Measurements from ENCODE around the gene KAZN.

Gene KAZN

DNA sequence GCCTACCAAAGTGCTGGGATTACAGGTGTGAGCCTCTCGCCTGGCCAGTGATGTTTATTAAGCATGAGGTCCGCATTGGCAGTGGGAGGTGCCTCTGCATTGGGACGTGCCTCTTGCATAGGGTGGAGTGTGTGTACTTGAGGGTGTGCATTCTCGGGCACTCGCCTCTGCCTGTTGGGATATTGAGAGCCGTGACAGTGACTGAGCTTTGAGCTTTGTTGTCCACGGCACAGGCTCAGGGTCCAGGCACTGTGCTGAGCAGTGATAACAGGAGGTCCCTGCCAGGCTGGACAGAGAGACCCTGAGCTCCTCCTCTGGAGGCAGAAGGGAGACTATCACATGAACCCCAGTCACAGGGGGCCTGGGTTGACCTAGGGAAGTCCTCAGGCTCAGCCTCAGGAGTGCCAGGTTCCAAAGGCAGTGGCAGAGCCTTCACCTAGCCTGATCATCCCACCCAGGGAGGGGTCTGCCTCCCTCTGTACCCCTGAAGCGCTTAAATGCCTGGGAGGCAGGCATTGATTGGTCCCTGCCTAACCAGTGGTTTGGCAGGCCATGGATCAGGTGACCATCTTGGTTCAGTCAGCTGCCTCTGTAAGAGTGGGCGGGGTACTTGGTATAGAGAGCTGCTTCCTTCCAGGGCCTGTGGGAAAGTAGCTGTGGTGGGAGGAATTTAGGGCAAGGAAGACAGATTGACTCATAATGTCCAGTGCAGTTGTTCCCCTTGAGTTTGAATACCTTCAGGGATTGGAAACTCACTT is 341.2 kb downstream of the KAZN start:
- H3K4me2 ChIP-seq (ENCODE audit: low read length, poor library complexity, severe bottlenecking): no peak overlapping the region
- no peak overlapping the region for H2BK5ac ChIP-seq (ENCODE audit: low read depth, low read length, poor library complexity, severe bottlenecking)
- peak overlapping the region; percentile 70 to 85 for H3K18ac ChIP-seq (ENCODE audit: low read depth in 1 of 2, low read length in 2 of 2)
- H2AFZ ChIP-seq (ENCODE audit: low read depth, low read length): no peak overlapping the region
- peak overlapping the region; percentile 89 to 98 for H2BK12ac ChIP-seq (ENCODE audit: low read length in 2 of 2)
- peak overlapping the region in 1 of 2 experiments; percentile 83 for H3K14ac ChIP-seq (ENCODE audit: low read length in 2 of 2)
- peak; percentile 84 for DNase-seq
- no peak overlapping the region for H3K4me3 ChIP-seq (ENCODE audit: insufficient read depth in 1 of 2, low read depth in 1 of 2, low read length in 2 of 2)
- peaks cover 44% of the 10 kb centered on the region for H3K4me1 ChIP-seq (ENCODE audit: control insufficient read depth, insufficient read depth, low read depth, low read length)
- H2AK5ac ChIP-seq (ENCODE audit: low read length, severe bottlenecking): peak overlapping the region; percentile 92
- 87% methylated on average over 9 of the region's 9 CpGs for WGBS
- peak overlapping the region; percentile 98 for H4K8ac ChIP-seq (ENCODE audit: low read length)
- H3K23ac ChIP-seq (ENCODE audit: low read length in 2 of 2): no peak overlapping the region
- no peaks in the 10 kb centered on the region for H3K27me3 ChIP-seq (ENCODE audit: control insufficient read depth in 1 of 2, insufficient read depth in 1 of 2, low read length in 2 of 2)
- peak overlapping the region; percentile 81 for H2BK120ac ChIP-seq (ENCODE audit: low read depth, low read length)
- H3K27ac ChIP-seq (ENCODE audit: low read length, poor library complexity, severe bottlenecking): no peak overlapping the region
- H3K79me1 ChIP-seq (replicated peaks; ENCODE audit: low read length, poor library complexity, severe bottlenecking): peaks cover 48% of the 10 kb centered on the region
- peak overlapping the region; percentile 26 for H2BK15ac ChIP-seq (ENCODE audit: low read depth, poor library complexity, severe bottlenecking)
- H3K9ac ChIP-seq (ENCODE audit: low read length): no peak overlapping the region
- peak overlapping the region; percentile 97 for H4K91ac ChIP-seq (ENCODE audit: low read length)
- peak overlapping the region; percentile 12 to 80 for H3K4ac ChIP-seq (ENCODE audit: low read depth in 1 of 2, low read length in 2 of 2)
- no peaks in the 10 kb centered on the region for H3K9me3 ChIP-seq (ENCODE audit: control insufficient read depth, low read length)
- peaks cover 0 to 16% of the 10 kb centered on the region in 2 experiments for H3K36me3 ChIP-seq (ENCODE audit: control insufficient read depth in 1 of 2, insufficient read depth in 2 of 2, low read depth in 1 of 2, low read length in 2 of 2)

DNA sequence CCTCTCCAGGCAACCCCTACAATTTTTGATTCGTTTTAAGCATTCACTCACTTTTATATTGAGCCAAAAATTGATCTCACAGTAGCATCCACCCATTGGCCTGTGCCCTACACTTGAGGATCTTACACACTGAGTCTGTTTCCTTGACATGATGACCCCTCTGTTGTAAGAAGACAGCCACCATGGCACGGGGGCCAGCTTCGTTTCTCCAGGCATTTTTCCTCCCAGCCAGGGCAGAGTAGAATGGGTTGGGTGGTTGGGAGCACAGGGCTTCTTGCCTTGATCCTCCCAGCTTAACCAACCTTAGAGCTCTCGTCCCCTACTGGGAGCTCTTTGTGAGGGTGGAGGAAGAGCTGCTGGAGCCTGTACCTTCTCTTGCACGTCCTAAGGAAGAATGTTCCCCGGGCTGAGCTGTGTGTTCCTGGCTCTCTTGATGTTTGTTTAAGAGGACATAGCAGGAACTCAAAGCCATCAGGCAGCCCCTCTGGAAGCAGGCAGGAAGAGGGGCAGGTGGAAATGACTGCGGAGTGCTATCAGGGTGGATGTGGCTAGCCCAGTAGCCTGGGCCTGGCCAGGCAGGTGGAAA is 341.9 kb downstream of the KAZN start:
- Histone ChIP-seq H2BK5ac (ENCODE audit: low read depth, low read length, poor library complexity, severe bottlenecking) (no peak overlapping the region), H3K4me3 (ENCODE audit: insufficient read depth in 1 of 2, low read depth in 1 of 2, low read length in 2 of 2) (no peak overlapping the region), H3K36me3 (ENCODE audit: control insufficient read depth in 1 of 2, insufficient read depth in 2 of 2, low read depth in 1 of 2, low read length in 2 of 2) (peaks cover 0 to 15% of the 10 kb centered on the region in 2 experiments), H2AK5ac (ENCODE audit: low read length, severe bottlenecking) (peak overlapping the region; percentile 71), H3K4me1 (ENCODE audit: control insufficient read depth, insufficient read depth, low read depth, low read length) (peaks cover 50% of the 10 kb centered on the region), H4K8ac (ENCODE audit: low read length) (peak overlapping the region; percentile 85), H3K9ac (ENCODE audit: low read length) (no peak overlapping the region), H3K27ac (ENCODE audit: low read length, poor library complexity, severe bottlenecking) (no peak overlapping the region), H2AFZ (ENCODE audit: low read depth, low read length) (no peak overlapping the region), H2BK15ac (ENCODE audit: low read depth, poor library complexity, severe bottlenecking) (peak overlapping the region; percentile 5), H3K14ac (ENCODE audit: low read length in 2 of 2) (peak overlapping the region in 1 of 2 experiments; percentile 83), H3K79me1 (replicated peaks; ENCODE audit: low read length, poor library complexity, severe bottlenecking) (peaks cover 45% of the 10 kb centered on the region), H2BK12ac (ENCODE audit: low read length in 2 of 2) (peak overlapping the region; percentile 88 to 91), H3K9me3 (ENCODE audit: control insufficient read depth, low read length) (no peaks in the 10 kb centered on the region), H3K27me3 (ENCODE audit: control insufficient read depth in 1 of 2, insufficient read depth in 1 of 2, low read length in 2 of 2) (no peaks in the 10 kb centered on the region), H4K91ac (ENCODE audit: low read length) (peak overlapping the region; percentile 97), H3K4ac (ENCODE audit: low read depth in 1 of 2, low read length in 2 of 2) (peak overlapping the region in 1 of 2 experiments; percentile 90), H2BK120ac (ENCODE audit: low read depth, low read length) (peak overlapping the region; percentile 81), H3K4me2 (ENCODE audit: low read length, poor library complexity, severe bottlenecking) (no peak overlapping the region), H3K18ac (ENCODE audit: low read depth in 1 of 2, low read length in 2 of 2) (peak overlapping the region; percentile 9 to 61), H3K23ac (ENCODE audit: low read length in 2 of 2) (no peak overlapping the region)
- WGBS: 64% methylated on average over 6 of the region's 7 CpGs
- DNase-seq: no peak

DNA sequence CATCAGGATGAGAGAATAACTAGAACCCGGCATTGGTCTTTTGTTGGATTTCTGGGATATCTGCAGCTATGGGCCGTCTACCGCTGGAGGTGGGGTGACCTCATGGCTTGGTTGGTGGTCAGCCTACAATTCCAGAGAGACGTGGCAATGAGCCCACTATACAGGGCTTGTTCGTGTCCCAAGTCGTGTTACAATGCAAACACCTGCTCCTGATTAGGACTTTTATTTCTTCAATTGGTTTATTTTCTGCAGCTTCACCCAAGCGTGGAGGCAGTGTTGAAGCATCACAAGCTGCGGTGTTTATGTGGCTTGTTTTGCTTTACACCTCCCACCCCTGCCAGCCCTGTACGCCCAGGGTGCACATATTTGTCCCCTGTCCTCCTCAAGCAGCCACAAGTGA is 343.4 kb downstream of the KAZN start:
- peak overlapping the region; percentile 71 to 76 for H3K4ac ChIP-seq (ENCODE audit: low read depth in 1 of 2, low read length in 2 of 2)
- no peak overlapping the region for H2BK5ac ChIP-seq (ENCODE audit: low read depth, low read length, poor library complexity, severe bottlenecking)
- WGBS: 89% methylated on average over 9 of the region's 9 CpGs
- peak overlapping the region; percentile 59 for H4K8ac ChIP-seq (ENCODE audit: low read length)
- peak overlapping the region; percentile 87 to 98 for H2BK12ac ChIP-seq (ENCODE audit: low read length in 2 of 2)
- no peak overlapping the region for H2BK120ac ChIP-seq (ENCODE audit: low read depth, low read length)
- H3K4me1 ChIP-seq (ENCODE audit: control insufficient read depth, insufficient read depth, low read depth, low read length): peaks cover 59% of the 10 kb centered on the region
- H3K9ac ChIP-seq (ENCODE audit: low read length): no peak overlapping the region
- H3K4me2 ChIP-seq (ENCODE audit: low read length, poor library complexity, severe bottlenecking): no peak overlapping the region
- DNase-seq: no peak
- H3K23ac ChIP-seq (ENCODE audit: low read length in 2 of 2): no peak overlapping the region
- no peak overlapping the region for H3K4me3 ChIP-seq (ENCODE audit: insufficient read depth in 1 of 2, low read depth in 1 of 2, low read length in 2 of 2)
- peak overlapping the region; percentile 70 for H4K91ac ChIP-seq (ENCODE audit: low read length)
- no peaks in the 10 kb centered on the region for H3K9me3 ChIP-seq (ENCODE audit: control insufficient read depth, low read length)
- peaks cover 0 to 11% of the 10 kb centered on the region in 2 experiments for H3K36me3 ChIP-seq (ENCODE audit: control insufficient read depth in 1 of 2, insufficient read depth in 2 of 2, low read depth in 1 of 2, low read length in 2 of 2)
- H3K27ac ChIP-seq (ENCODE audit: low read length, poor library complexity, severe bottlenecking): no peak overlapping the region
- H3K14ac ChIP-seq (ENCODE audit: low read length in 2 of 2): no peak overlapping the region
- peaks cover 33% of the 10 kb centered on the region for H3K79me1 ChIP-seq (replicated peaks; ENCODE audit: low read length, poor library complexity, severe bottlenecking)
- peak overlapping the region; percentile 89 for H2AK5ac ChIP-seq (ENCODE audit: low read length, severe bottlenecking)
- H3K27me3 ChIP-seq (ENCODE audit: control insufficient read depth in 1 of 2, insufficient read depth in 1 of 2, low read length in 2 of 2): no peaks in the 10 kb centered on the region
- no peak overlapping the region for H2AFZ ChIP-seq (ENCODE audit: low read depth, low read length)
- peak overlapping the region; percentile 89 to 98 for H3K18ac ChIP-seq (ENCODE audit: low read depth in 1 of 2, low read length in 2 of 2)
- peak overlapping the region; percentile 26 for H2BK15ac ChIP-seq (ENCODE audit: low read depth, poor library complexity, severe bottlenecking)

DNA sequence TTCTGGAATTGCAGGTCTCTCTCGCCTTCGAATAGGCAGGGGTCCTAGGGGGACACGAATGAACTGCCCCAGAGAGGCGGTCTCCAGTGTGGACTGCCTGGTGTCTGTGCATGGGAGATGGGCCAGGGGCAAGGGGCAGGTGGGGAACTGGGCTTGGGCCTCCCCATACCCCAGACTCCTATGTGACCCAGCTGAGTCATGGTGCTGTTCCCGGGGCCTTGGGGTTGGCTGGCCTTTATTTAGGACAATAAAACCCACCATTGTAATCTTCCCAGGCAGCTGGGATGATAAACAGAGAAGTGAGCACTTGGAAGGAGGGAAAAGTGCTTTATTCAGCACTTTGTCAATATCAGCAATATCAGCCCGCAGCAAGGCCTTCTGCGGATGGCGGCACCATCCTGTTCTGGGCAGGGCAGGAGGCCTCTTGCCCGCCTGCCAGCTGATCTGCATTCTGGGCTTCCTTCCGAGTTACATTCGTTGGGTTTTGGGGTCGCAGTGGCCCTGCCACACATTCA is 346.0 kb downstream of the KAZN start:
- H4K8ac ChIP-seq (ENCODE audit: low read length): peak overlapping the region; percentile 96
- H3K9me3 ChIP-seq (ENCODE audit: control insufficient read depth, low read length): no peaks in the 10 kb centered on the region
- H4K91ac ChIP-seq (ENCODE audit: low read length): peak overlapping the region; percentile 99
- peak overlapping the region; percentile 97 for H2BK120ac ChIP-seq (ENCODE audit: low read depth, low read length)
- H3K4me2 ChIP-seq (ENCODE audit: low read length, poor library complexity, severe bottlenecking): no peak overlapping the region
- peaks cover 65% of the 10 kb centered on the region for H3K4me1 ChIP-seq (ENCODE audit: control insufficient read depth, insufficient read depth, low read depth, low read length)
- H3K9ac ChIP-seq (ENCODE audit: low read length): no peak overlapping the region
- peak overlapping the region; percentile 88 for H2BK5ac ChIP-seq (ENCODE audit: low read depth, low read length, poor library complexity, severe bottlenecking)
- H3K14ac ChIP-seq (ENCODE audit: low read length in 2 of 2): peak overlapping the region in 1 of 2 experiments; percentile 95
- H3K36me3 ChIP-seq (ENCODE audit: control insufficient read depth in 1 of 2, insufficient read depth in 2 of 2, low read depth in 1 of 2, low read length in 2 of 2): peaks cover 0 to 3% of the 10 kb centered on the region in 2 experiments
- H2BK15ac ChIP-seq (ENCODE audit: low read depth, poor library complexity, severe bottlenecking): peak overlapping the region; percentile 60
- 68% methylated on average over 10 of the region's 12 CpGs for WGBS
- DNase-seq: peak; percentile 59
- no peaks in the 10 kb centered on the region for H3K27me3 ChIP-seq (ENCODE audit: control insufficient read depth in 1 of 2, insufficient read depth in 1 of 2, low read length in 2 of 2)
- peak overlapping the region; percentile 99 for H2AK5ac ChIP-seq (ENCODE audit: low read length, severe bottlenecking)
- peak overlapping the region; percentile 96 to 100 for H2BK12ac ChIP-seq (ENCODE audit: low read length in 2 of 2)
- peaks cover 28% of the 10 kb centered on the region for H3K79me1 ChIP-seq (replicated peaks; ENCODE audit: low read length, poor library complexity, severe bottlenecking)
- no peak overlapping the region for H2AFZ ChIP-seq (ENCODE audit: low read depth, low read length)
- H3K4ac ChIP-seq (ENCODE audit: low read depth in 1 of 2, low read length in 2 of 2): peak overlapping the region; percentile 98 to 99
- no peak overlapping the region for H3K4me3 ChIP-seq (ENCODE audit: insufficient read depth in 1 of 2, low read depth in 1 of 2, low read length in 2 of 2)
- peak overlapping the region; percentile 98 to 99 for H3K18ac ChIP-seq (ENCODE audit: low read depth in 1 of 2, low read length in 2 of 2)
- H3K23ac ChIP-seq (ENCODE audit: low read length in 2 of 2): peak overlapping the region in 1 of 2 experiments; percentile 84
- H3K27ac ChIP-seq (ENCODE audit: low read length, poor library complexity, severe bottlenecking): peak overlapping the region; percentile 100
